C4-2B (cell line): ENCODE results near the gene ACER3.
"Not testable (repeated sequence)": the region's sequence is repeated elsewhere in the genome, so short reads cannot be mapped to it uniquely, and the experiment has no call there.

Source experiments
- H3K27ac ChIP-seq: fragments of 450-650 bp; 2 replicates; pipeline ENCODE4 v1.5.1; 2017
- ZFX ChIP-seq: fragments of 450-650 bp; IDR thresholded peaks from 2 replicates; pipeline ENCODE4 v1.6.1; 2017
- TF ChIP-seq, protein P1 (sequence below): fragments of 450-650 bp; conservative IDR thresholded peaks from 2 replicates; pipeline ENCODE4 v1.5.1; 2017; ENCODE audit warnings: mild to moderate bottlenecking

ACER3 gene

DNA sequence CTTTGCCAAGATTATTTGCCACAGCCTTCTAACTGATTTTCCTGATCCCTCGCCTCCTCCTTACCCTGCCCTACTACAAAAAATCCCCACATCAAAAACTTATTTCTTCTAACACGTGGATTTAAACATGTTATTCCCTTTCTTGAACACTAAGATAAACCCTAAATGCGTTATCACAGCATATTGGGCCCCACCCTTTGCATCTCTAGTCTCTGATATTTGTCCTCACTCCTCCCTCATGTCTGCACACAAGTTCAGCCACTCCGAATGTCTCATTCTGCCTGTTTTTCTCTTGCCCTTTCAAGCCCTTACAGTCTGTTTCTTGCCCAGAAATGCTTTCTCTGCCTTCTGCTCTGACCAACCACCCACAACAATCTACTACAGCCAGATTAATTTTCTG is 10.6 kb upstream of the ACER3 start:
- no peak overlapping the region for H3K27ac ChIP-seq
- no peak for TF ChIP-seq ZFX
- TF ChIP-seq, protein P1, sequence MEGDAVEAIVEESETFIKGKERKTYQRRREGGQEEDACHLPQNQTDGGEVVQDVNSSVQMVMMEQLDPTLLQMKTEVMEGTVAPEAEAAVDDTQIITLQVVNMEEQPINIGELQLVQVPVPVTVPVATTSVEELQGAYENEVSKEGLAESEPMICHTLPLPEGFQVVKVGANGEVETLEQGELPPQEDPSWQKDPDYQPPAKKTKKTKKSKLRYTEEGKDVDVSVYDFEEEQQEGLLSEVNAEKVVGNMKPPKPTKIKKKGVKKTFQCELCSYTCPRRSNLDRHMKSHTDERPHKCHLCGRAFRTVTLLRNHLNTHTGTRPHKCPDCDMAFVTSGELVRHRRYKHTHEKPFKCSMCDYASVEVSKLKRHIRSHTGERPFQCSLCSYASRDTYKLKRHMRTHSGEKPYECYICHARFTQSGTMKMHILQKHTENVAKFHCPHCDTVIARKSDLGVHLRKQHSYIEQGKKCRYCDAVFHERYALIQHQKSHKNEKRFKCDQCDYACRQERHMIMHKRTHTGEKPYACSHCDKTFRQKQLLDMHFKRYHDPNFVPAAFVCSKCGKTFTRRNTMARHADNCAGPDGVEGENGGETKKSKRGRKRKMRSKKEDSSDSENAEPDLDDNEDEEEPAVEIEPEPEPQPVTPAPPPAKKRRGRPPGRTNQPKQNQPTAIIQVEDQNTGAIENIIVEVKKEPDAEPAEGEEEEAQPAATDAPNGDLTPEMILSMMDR = no peak

DNA sequence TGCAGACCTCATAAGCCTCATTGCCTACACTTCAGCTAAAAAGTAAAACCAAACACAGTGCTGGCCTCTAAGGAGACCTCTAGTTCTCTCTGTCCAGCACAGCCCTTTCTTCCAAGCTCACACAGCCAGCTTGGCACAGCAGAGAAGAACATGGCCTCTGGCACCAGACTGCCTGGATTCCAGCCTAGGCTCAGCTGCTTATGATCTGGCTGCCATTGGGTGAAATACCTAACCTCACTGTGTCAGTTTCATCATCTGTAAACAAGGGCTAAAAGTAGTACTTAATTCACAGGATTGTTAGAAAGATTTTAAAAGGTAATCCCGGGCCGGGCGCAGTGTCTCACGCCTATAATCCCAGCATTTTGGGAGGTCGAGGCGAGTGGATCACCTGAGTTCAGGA is 9.9 kb upstream of the ACER3 start:
- TF ChIP-seq ZFX = no peak
- TF ChIP-seq, protein P1 = no peak
- H3K27ac ChIP-seq = no peak overlapping the region

DNA sequence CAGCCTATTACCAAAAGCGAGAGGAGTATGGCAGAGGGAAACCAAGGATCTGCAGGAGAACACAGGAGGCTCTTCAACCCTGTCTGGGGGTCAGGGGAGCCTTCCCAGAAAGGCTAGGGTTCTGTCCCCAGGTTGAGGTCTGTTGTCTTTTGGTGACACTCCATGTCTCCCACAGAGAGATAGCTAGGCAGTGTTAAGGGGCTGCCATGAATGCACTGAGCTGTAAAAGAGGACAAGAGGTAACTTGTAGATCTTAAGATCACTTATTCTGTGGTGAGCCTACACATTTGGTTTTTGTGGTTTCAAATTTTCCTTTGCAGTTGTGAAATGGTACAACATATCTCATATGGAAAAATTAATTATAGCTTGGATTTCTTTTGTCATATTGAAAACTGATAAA is 6.0 kb upstream of the ACER3 start:
- no peak overlapping the region for H3K27ac ChIP-seq
- TF ChIP-seq ZFX = no peak
- TF ChIP-seq, protein P1 = no peak

DNA sequence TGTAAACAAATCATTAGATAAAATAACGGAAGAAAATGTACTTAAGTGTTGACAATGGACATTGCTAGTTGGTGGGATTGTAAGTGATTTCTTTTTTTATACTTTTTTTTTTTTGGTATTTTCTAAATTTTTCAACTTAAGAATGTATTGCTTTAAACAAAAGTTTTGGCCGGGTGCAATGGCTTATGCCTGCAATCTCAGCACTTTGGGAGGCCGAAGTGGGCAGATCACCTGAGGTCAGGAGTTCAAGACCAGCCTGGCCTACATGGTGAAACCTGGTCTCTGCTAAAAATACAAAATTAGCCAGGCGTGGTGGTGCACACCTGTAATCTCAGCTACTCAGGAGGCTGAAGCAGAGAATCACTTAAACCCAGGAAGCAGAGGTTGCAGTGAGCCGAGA is 5.0 kb upstream of the ACER3 start:
- H3K27ac ChIP-seq = not testable (repeated sequence)

DNA sequence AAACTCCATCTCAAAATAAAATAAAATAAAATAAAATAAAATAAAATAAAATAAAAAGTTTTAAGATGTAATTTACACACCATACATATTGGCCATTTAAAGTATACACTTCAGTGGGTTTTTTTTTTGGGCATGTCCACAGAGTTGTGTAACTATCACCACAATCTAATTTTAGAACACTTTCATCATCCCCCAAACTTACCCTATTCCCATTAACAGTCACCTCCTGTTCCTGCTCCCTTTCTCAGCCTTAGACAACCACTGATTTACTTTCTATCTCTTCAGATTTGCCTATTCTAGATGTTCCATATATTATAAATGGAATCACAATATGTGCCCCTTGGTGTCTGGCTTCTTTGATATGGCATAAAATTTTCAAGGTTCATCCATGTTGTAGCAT is 4.6 kb upstream of the ACER3 start:
- TF ChIP-seq ZFX = no peak
- TF ChIP-seq, protein P1 = no peak
- H3K27ac ChIP-seq = no peak overlapping the region

DNA sequence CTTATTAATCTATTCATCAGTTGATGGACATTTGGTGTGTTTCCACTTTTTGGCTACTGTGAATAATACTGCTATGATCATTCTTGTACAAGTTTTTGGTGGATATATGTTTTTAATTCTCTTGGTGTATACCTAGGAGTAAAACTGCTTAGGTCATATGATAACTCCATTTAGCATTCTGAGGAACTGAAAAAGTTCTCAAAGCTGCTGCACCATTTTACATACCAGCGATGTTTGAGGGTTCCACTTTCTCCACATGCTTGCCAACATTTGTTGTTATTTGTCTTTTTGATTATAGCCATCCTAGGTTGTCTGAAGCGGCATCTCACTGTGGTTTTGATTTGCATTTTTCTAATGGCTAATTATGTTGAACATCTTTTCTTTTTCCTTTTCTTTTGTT is 4.1 kb upstream of the ACER3 start:
- no peak for TF ChIP-seq ZFX
- TF ChIP-seq, protein P1 = no peak
- H3K27ac ChIP-seq = no peak overlapping the region

DNA sequence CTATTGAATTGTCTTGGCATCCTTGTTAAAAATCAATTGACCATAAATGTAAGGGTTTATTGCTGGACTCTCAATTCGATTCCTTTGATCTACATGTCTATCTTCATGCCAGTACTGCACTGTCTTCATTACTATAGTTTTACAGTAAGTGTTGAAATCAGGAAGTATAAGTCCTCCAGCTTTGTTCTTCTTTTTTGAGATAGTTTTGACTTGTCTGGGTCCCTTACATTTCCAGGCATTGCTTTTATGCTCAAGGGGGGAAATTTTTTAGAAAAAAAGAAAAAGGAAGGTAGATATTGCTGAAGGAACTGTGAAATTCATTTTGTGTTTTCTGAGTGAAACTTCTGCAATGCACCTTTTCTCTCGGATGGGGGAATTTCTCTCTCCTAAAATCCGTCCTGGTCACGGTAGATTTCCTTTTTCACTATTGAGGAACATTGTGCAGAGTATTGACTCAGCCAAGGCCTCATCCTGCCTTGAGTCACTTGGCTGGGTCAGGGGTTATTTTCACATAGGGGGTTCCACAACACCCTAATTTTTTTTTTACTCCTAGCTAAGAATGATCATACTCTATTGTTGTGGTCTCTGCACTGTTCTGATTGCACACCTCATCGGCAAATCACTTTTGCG is 2.8 kb upstream of the ACER3 start:
- no peak for TF ChIP-seq ZFX
- TF ChIP-seq, protein P1 = no peak
- H3K27ac ChIP-seq = no peak overlapping the region

DNA sequence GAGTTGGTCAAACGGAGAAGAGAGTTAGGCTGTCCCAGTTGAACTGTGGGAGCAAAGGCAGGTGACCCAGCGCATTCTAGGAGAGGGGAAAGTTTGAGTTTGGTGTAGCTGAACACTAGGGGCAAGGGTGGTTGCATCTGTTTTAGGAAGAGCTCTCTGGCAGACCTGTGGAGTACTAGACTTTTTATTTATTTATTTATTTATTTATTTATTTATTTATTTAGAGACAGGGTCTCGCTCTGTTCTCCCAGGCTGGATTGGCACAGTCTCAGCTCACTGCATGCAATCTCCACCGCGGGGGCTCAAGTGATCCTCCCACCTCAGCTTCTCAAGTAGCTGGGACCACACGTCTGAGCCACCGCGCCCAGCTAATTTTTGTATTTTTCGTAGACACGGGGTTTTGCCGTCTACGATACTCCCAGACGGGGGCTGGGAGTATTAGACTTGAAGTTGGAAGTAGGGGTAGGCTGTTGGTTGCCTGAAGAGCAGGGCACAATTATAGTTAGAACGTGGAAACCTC is 950 bp upstream of the ACER3 start:
- no peak for TF ChIP-seq ZFX
- TF ChIP-seq, protein P1 = no peak
- H3K27ac ChIP-seq = no peak overlapping the region
